ENCODE measurements around the gene TMEM50A. TPM values are rescaled to one million over a fixed set of nuclear protein-coding genes. Genes with fewer than 3 reads are reported as not detected.
"Not testable (repeated sequence)": the region's sequence is repeated elsewhere in the genome, so short reads cannot be mapped to it uniquely, and the experiment has no call there.

Gene TMEM50A
- total RNA-seq, 1 donor from 2014 or later: 109 TPM

- intact Hi-C loops (cut with DNase I); H3K4me3 ChIP-seq; H3K4me1 ChIP-seq; H3K9me3 ChIP-seq; H3K27me3 ChIP-seq; ATAC-seq; H3K27ac ChIP-seq; DNase-seq; H3K36me3 ChIP-seq: not testable (repeated sequence)
Observed at GRCh38 chr1:25312806-25313470, 25.2 kb upstream of the TMEM50A start.

GRCh38 chr1:25320314-25320938 is 17.7 kb upstream of the TMEM50A start:
- H3K9me3 ChIP-seq; H3K36me3 ChIP-seq; H3K27me3 ChIP-seq; H3K4me1 ChIP-seq; ATAC-seq; intact Hi-C loops (cut with DNase I); H3K27ac ChIP-seq; DNase-seq; H3K4me3 ChIP-seq: not testable (repeated sequence)

GRCh38 chr1:25322127-25322526 is 16.0 kb upstream of the TMEM50A start:
- H3K4me3 ChIP-seq; H3K9me3 ChIP-seq; H3K4me1 ChIP-seq; intact Hi-C loops (cut with DNase I); H3K27me3 ChIP-seq; ATAC-seq; H3K27ac ChIP-seq; DNase-seq; H3K36me3 ChIP-seq: not testable (repeated sequence)

GRCh38 chr1:25324407-25324806 is 13.7 kb upstream of the TMEM50A start:
- H3K4me1 ChIP-seq; DNase-seq; H3K27ac ChIP-seq; intact Hi-C loops (cut with DNase I); H3K4me3 ChIP-seq; H3K9me3 ChIP-seq; H3K36me3 ChIP-seq; ATAC-seq; H3K27me3 ChIP-seq: not testable (repeated sequence)

GRCh38 chr1:25327864-25328790 is 10.0 kb upstream of the TMEM50A start:
- H3K27me3 ChIP-seq; DNase-seq; H3K36me3 ChIP-seq; H3K9me3 ChIP-seq; H3K4me3 ChIP-seq; H3K4me1 ChIP-seq; intact Hi-C loops (cut with DNase I); H3K27ac ChIP-seq: not testable (repeated sequence)
- peak; percentile 60 for ATAC-seq

- H3K27ac ChIP-seq; H3K9me3 ChIP-seq; intact Hi-C loops (cut with DNase I); ATAC-seq; H3K4me1 ChIP-seq; H3K4me3 ChIP-seq; H3K36me3 ChIP-seq; H3K27me3 ChIP-seq; DNase-seq: not testable (repeated sequence)
Observed at GRCh38 chr1:25328791-25329185, 9.3 kb upstream of the TMEM50A start.

GRCh38 chr1:25329336-25329735 is 8.8 kb upstream of the TMEM50A start:
- ATAC-seq; H3K27ac ChIP-seq; H3K27me3 ChIP-seq; H3K4me3 ChIP-seq; H3K36me3 ChIP-seq; H3K4me1 ChIP-seq; intact Hi-C loops (cut with DNase I); DNase-seq; H3K9me3 ChIP-seq: not testable (repeated sequence)

- H3K4me1 ChIP-seq; intact Hi-C loops (cut with DNase I); H3K36me3 ChIP-seq; H3K9me3 ChIP-seq; H3K4me3 ChIP-seq; DNase-seq; H3K27ac ChIP-seq; H3K27me3 ChIP-seq: not testable (repeated sequence)
- ATAC-seq: peak; percentile 45
Observed at GRCh38 chr1:25329950-25330349, 8.2 kb upstream of the TMEM50A start.

GRCh38 chr1:25336922-25337354 is 1.2 kb upstream of the TMEM50A start:
- H3K27ac ChIP-seq; intact Hi-C loops (cut with DNase I); H3K9me3 ChIP-seq; H3K27me3 ChIP-seq; H3K36me3 ChIP-seq: not testable (repeated sequence)
- peak; percentile 79 for DNase-seq
- TF ChIP-seq CTCF (IDR thresholded peaks at IDR 0.05): peak; percentile 22
- ATAC-seq: peak; percentile 69
- Histone ChIP-seq H3K4me3 (peak overlapping the region; percentile 63), H3K4me1 (peaks cover 22% of the 10 kb centered on the region)

GRCh38 chr1:25337483-25338187 is 499 bp upstream of the TMEM50A start:
- DNase-seq; intact Hi-C loops (cut with DNase I); H3K27me3 ChIP-seq; H3K9me3 ChIP-seq; H3K36me3 ChIP-seq: not testable (repeated sequence)
- Histone ChIP-seq H3K4me3 (peak overlapping the region; percentile 85), H3K4me1 (peaks cover 22% of the 10 kb centered on the region), H3K27ac (peak overlapping the region; percentile 95)
- peak; percentile 78 for ATAC-seq
